Measurements from ENCODE around the gene OR5T1. TPM values are rescaled to one million over a fixed set of nuclear protein-coding genes. Genes with fewer than 3 reads are reported as not detected.

The OR5T1 gene
- not detected in 2 replicates for total RNA-seq
- long read RNA-seq: 0 reads

DNA sequence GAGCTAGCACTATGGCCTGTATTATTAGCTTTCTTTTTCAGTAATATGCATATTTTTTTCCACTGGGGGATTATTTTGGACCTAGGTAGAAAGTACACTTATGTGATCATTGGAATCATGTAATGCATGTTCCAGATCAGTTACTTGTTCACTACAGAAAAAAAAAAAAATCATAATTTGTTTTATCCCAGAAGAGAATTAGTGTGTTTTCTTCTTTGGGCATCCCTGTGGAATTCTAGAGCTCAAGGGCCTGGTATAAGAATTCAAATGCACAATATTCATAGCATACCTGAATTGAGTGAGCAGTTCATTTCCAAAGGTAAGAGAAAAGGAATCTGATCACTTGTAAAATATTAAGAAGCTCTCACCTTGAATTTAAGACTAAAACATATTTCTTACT lies at the start of gene OR5T1:
OR5T1 (plus strand) TSS at position 301 of the 400 bp plus-strand sequence. CDS start 1,485 bp downstream, outside the sequence.
- Mint-ChIP-seq H3K27me3 (ENCODE audit: low read depth) (no peaks in the 10 kb centered on the region), H3K9me3 (peaks cover 4% of the 10 kb centered on the region), H3K4me3 (no peak within 1 kb of the TSS), H3K4me1 (no peaks in the 10 kb centered on the region), H3K27ac (ENCODE audit: unreplicated experiment) (no peak within 1 kb of the TSS), H3K36me3 (ENCODE audit: low read depth) (no peaks in the 10 kb centered on the region)
- TF ChIP-seq, protein P1, sequence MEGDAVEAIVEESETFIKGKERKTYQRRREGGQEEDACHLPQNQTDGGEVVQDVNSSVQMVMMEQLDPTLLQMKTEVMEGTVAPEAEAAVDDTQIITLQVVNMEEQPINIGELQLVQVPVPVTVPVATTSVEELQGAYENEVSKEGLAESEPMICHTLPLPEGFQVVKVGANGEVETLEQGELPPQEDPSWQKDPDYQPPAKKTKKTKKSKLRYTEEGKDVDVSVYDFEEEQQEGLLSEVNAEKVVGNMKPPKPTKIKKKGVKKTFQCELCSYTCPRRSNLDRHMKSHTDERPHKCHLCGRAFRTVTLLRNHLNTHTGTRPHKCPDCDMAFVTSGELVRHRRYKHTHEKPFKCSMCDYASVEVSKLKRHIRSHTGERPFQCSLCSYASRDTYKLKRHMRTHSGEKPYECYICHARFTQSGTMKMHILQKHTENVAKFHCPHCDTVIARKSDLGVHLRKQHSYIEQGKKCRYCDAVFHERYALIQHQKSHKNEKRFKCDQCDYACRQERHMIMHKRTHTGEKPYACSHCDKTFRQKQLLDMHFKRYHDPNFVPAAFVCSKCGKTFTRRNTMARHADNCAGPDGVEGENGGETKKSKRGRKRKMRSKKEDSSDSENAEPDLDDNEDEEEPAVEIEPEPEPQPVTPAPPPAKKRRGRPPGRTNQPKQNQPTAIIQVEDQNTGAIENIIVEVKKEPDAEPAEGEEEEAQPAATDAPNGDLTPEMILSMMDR (conservative IDR thresholded peaks at IDR 0.05): no peak
- no peak for DNase-seq (ENCODE audit: low read depth, low spot score)

DNA sequence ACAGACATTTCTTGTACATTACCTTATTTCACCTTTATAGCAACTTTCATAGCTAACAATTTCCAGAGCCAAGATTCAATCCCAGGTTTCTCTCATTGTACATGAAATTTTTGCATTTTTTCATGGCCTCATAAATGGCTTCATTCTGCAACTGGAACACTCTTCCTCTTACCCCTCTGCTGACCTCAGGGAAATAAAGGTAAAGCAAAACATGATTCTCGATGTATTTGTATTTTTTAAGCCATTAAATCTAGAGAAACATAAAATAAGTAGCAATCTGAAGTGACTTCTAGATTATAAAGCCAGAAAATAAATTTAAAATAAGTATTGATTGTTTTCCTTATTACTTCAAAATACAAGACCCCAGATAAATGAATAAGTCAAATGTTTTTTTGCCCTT lies 39.8 kb upstream of the OR5T1 start, which contains the start of gene OR5T2:
OR5T2 (minus strand) TSS at position 101 of the 400 bp plus-strand sequence. CDS start 1,193 bp downstream, outside the sequence.
- Mint-ChIP-seq H3K36me3 (ENCODE audit: low read depth) (no peaks in the 10 kb centered on the region), H3K9me3 (no peaks in the 10 kb centered on the region), H3K27ac (ENCODE audit: unreplicated experiment) (no peak within 1 kb of the TSS), H3K27me3 (ENCODE audit: low read depth) (no peaks in the 10 kb centered on the region), H3K4me3 (no peak within 1 kb of the TSS), H3K4me1 (no peaks in the 10 kb centered on the region)
- DNase-seq (ENCODE audit: low read depth, low spot score): no peak
- TF ChIP-seq, protein P1 (conservative IDR thresholded peaks at IDR 0.05): no peak

DNA sequence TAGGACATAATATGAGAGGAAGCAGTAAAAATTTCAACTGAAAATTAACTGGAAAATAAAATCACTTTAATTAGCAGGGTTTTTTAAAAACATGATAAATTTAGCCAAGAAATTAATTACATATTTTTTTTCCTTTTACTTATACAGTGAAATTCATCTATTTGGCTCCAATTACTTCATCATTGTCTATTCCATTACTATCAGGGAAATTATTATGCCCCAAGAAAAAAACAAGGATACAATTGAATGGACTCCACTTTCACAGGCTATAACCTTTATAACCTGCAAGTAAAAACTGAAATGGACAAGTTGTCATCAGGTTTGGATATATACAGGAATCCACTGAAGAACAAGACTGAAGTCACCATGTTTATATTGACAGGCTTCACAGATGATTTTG lies 22.0 kb upstream of the OR5T1 start, which contains the start of gene OR5T3:
OR5T3 (plus strand) TSS at position 301 of the 400 bp plus-strand sequence; CDS start at position 301, 0 bp downstream.
- no peaks in the 10 kb centered on the region for H3K9me3 Mint-ChIP-seq
- no peak within 1 kb of the TSS for H3K27ac Mint-ChIP-seq (ENCODE audit: unreplicated experiment)
- H3K27me3 Mint-ChIP-seq (ENCODE audit: low read depth): no peaks in the 10 kb centered on the region
- TF ChIP-seq, protein P1 (conservative IDR thresholded peaks at IDR 0.05): no peak
- no peaks in the 10 kb centered on the region for H3K36me3 Mint-ChIP-seq (ENCODE audit: low read depth)
- H3K4me1 Mint-ChIP-seq: no peaks in the 10 kb centered on the region
- H3K4me3 Mint-ChIP-seq: no peak within 1 kb of the TSS
- DNase-seq (ENCODE audit: low read depth, low spot score): no peak

DNA sequence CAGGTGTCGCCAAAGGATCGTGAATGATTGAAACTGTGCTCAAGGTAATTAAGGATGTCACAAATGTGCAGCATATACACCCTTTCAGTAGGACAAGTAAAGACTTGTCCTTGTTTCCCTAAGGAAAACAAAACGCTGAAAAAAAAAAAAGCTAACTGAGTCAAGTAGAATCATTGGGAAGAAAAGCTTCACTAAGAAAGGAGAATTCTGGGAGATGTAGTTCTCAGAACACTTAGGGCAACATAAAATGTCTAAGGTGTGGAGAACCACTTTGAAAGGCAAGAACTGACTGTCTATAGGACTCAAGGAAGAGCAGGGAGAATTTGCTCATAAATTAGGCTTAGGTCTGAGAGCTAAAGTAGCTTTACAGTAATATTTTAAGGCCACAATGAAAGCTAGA lies 2.9 kb upstream of the OR5T1 start:
- Mint-ChIP-seq H3K36me3 (ENCODE audit: low read depth) (no peaks in the 10 kb centered on the region), H3K27me3 (ENCODE audit: low read depth) (no peaks in the 10 kb centered on the region), H3K27ac (ENCODE audit: unreplicated experiment) (no peak overlapping the region), H3K4me1 (no peaks in the 10 kb centered on the region), H3K9me3 (peaks cover 2% of the 10 kb centered on the region), H3K4me3 (no peak overlapping the region)
- TF ChIP-seq, protein P1 (conservative IDR thresholded peaks at IDR 0.05): no peak
- DNase-seq (ENCODE audit: low read depth, low spot score): no peak

DNA sequence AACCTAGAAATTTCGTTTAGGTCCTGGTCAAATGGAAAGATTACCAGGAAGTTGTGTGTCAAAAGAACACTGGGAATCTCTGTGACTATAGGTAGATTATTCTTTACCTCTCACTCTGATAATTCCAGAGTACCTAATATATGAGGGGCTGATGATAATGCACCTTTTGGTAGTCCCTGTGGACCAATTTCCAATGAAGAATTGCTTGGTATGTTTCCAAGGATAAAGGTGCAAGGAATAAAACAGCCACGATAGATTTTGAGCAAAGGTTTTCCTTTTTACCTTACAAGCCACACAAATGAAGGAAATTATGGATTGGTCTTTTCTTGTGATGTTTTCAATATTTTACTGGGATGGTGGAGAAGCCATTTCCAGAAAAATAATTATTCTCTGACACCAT lies 18.2 kb downstream of the OR5T1 start, which contains the start of gene OR8H1:
OR8H1 (minus strand) TSS at position 101 of the 400 bp plus-strand sequence. CDS start 1,192 bp downstream, outside the sequence.
- Mint-ChIP-seq H3K27ac (ENCODE audit: unreplicated experiment) (no peak within 1 kb of the TSS), H3K36me3 (ENCODE audit: low read depth) (no peaks in the 10 kb centered on the region), H3K4me3 (no peak within 1 kb of the TSS), H3K9me3 (no peaks in the 10 kb centered on the region), H3K27me3 (ENCODE audit: low read depth) (no peaks in the 10 kb centered on the region), H3K4me1 (no peaks in the 10 kb centered on the region)
- no peak for DNase-seq (ENCODE audit: low read depth, low spot score)
- TF ChIP-seq, protein P1 (conservative IDR thresholded peaks at IDR 0.05): no peak
